MM.1S (cell line): ENCODE measurements around the gene TRIOBP.

ENCODE experiments used
- CTCF ChIP-seq: fragments of 300-600 bp; sonication (generic); IDR thresholded peaks from 2 replicates; pipeline ENCODE4 v1.5.1; 2016; ENCODE audit warnings: antibody characterized with exemption, low read length, mixed read lengths
- EZH2 ChIP-seq: fragments of 300-600 bp; sonication (generic); optimal IDR thresholded peaks from 2 replicates; pipeline ENCODE3; 2017; ENCODE audit warnings: low read depth, mild to moderate bottlenecking, antibody characterized with exemption, low read length, mixed read lengths
- EZH2phosphoT487 ChIP-seq: fragments of 300-600 bp; sonication (generic); IDR thresholded peaks from 2 replicates; pipeline ENCODE4 v1.6.1; 2018; ENCODE audit warnings: antibody characterized with exemption, low read length

- TF ChIP-seq CTCF (no peak), EZH2phosphoT487 (no peak), EZH2 (no peak)
Measured at GRCh38 chr22:37748659-37749058, 51.8 kb downstream of the TRIOBP start.
